Subcutaneous abdominal adipose tissue (tissue), 5 donors: ENCODE data around the gene SLC30A7.
"Not testable (repeated sequence)": the region's sequence is repeated elsewhere in the genome, so short reads cannot be mapped to it uniquely, and the experiment has no call there.

Source experiments
- H3K27ac ChIP-seq: one replicate; pipeline ENCODE4 v1.7.0; 2013; ENCODE audit warnings: low read depth, mild to moderate bottlenecking, inconsistent platforms, low read length, moderate library complexity
- H3K27me3 ChIP-seq, 5 donors: one replicate each; pipeline ENCODE4 v1.7.0; 2013; ENCODE audit warnings: low read length in 5 of 5, inconsistent platforms in 1 of 5; ENCODE audit not compliant: control insufficient read depth in 5 of 5, insufficient read depth in 4 of 5
- H3K36me3 ChIP-seq, 5 donors: one replicate each; pipeline ENCODE4 v1.7.0; 2013; ENCODE audit warnings: low read length in 5 of 5; ENCODE audit not compliant: control insufficient read depth in 5 of 5, insufficient read depth in 5 of 5
- H3K4me1 ChIP-seq, 5 donors: one replicate each; pipeline ENCODE4 v1.7.0; 2013; ENCODE audit warnings: low read length in 5 of 5, mild to moderate bottlenecking in 3 of 5, moderate library complexity in 1 of 5; ENCODE audit not compliant: control insufficient read depth in 5 of 5, insufficient read depth in 5 of 5
- H3K4me3 ChIP-seq, 5 donors: one replicate each; pipeline ENCODE4 v1.7.0; 2013; ENCODE audit warnings: low read length in 5 of 5, low read depth in 1 of 5
- H3K9ac ChIP-seq, 5 donors: one replicate each; pipeline ENCODE4 v1.7.0; 2013; ENCODE audit warnings: low read length in 5 of 5, mild to moderate bottlenecking in 4 of 5, moderate library complexity in 3 of 5
- H3K9me3 ChIP-seq, 5 donors: one replicate each; pipeline ENCODE4 v1.7.0; 2013; ENCODE audit warnings: low read length in 5 of 5; ENCODE audit not compliant: control insufficient read depth in 5 of 5
- donor health status: healthy.
- donor health status: healthy.
- donor health status: healthy.
- donor health status: healthy.
- donor health status: healthy.

The SLC30A7 gene

GRCh38 chr1:100947816-100948215, 51.9 kb downstream of the SLC30A7 start:
- H3K4me1 ChIP-seq = peaks cover 0 to 12% (median 5%) of the 10 kb centered on the region in 5 donors
- not testable (repeated sequence) for H3K9ac ChIP-seq, H3K27ac ChIP-seq, H3K9me3 ChIP-seq, H3K27me3 ChIP-seq, H3K4me3 ChIP-seq
- peaks cover 4 to 14% (median 11%) of the 10 kb centered on the region in 5 donors for H3K36me3 ChIP-seq

- not testable (repeated sequence) for H3K9ac ChIP-seq, H3K4me3 ChIP-seq, H3K9me3 ChIP-seq, H3K27me3 ChIP-seq, H3K27ac ChIP-seq
- Histone ChIP-seq H3K4me1 (peaks cover 0 to 12% (median 3%) of the 10 kb centered on the region in 5 donors), H3K36me3 (peaks cover 4 to 14% (median 11%) of the 10 kb centered on the region in 5 donors)
These were observed 53.0 kb downstream of the SLC30A7 start for GRCh38 chr1:100948721-100949405.

GRCh38 chr1:100949515-100950158, 53.7 kb downstream of the SLC30A7 start:
- H3K9ac ChIP-seq, H3K4me3 ChIP-seq, H3K9me3 ChIP-seq, H3K27ac ChIP-seq, H3K27me3 ChIP-seq: not testable (repeated sequence)
- H3K4me1 ChIP-seq = peaks cover 0 to 12% (median 3%) of the 10 kb centered on the region in 5 donors
- peaks cover 4 to 14% (median 11%) of the 10 kb centered on the region in 5 donors for H3K36me3 ChIP-seq

DNA sequence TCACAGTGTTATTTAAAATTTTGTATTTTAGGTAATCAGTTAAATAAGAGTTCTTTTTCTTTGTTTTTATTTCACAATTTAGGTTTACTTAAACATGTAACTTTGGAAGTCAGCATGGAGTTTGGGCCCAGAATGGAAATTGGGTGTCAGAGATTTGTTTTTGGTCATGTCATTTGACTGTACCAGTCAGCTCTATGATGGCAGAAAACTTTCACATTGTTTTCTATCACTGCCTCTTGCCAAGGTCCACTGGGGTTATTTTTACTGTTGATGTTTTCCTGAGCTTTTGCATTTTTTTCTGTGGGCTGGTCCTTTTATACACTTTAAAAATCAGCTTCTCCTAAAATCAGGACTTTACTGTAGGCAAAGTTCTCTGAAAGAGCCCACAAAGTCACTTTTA, 54.4 kb downstream of the SLC30A7 start:
- no peaks in the 10 kb centered on the region for H3K9me3 ChIP-seq
- H3K27ac ChIP-seq = no peak overlapping the region
- no peak overlapping the region for H3K9ac ChIP-seq
- H3K27me3 ChIP-seq = no peaks in the 10 kb centered on the region
- peaks cover 0 to 12% (median 3%) of the 10 kb centered on the region in 5 donors for H3K4me1 ChIP-seq
- peaks cover 4 to 14% (median 11%) of the 10 kb centered on the region in 5 donors for H3K36me3 ChIP-seq
- no peak overlapping the region for H3K4me3 ChIP-seq

- Histone ChIP-seq H3K9ac (no peak overlapping the region), H3K27ac (no peak overlapping the region), H3K4me1 (peaks cover 0 to 12% (median 3%) of the 10 kb centered on the region in 5 donors), H3K27me3 (no peaks in the 10 kb centered on the region), H3K4me3 (no peak overlapping the region), H3K9me3 (no peaks in the 10 kb centered on the region), H3K36me3 (peaks cover 4 to 14% (median 11%) of the 10 kb centered on the region in 5 donors)
These were observed 54.9 kb downstream of the SLC30A7 start for GRCh38 chr1:100950781-100951180.

GRCh38 chr1:100952104-100952745, 56.3 kb downstream of the SLC30A7 start:
- Histone ChIP-seq H3K36me3 (peaks cover 4 to 14% (median 11%) of the 10 kb centered on the region in 5 donors), H3K27me3 (no peaks in the 10 kb centered on the region), H3K27ac (no peak overlapping the region), H3K9me3 (no peaks in the 10 kb centered on the region), H3K9ac (no peak overlapping the region), H3K4me1 (peaks cover 0 to 12% (median 3%) of the 10 kb centered on the region in 5 donors), H3K4me3 (no peak overlapping the region)

GRCh38 chr1:100952970-100953369, 57.1 kb downstream of the SLC30A7 start:
- H3K9ac ChIP-seq, H3K27ac ChIP-seq, H3K27me3 ChIP-seq, H3K4me3 ChIP-seq, H3K9me3 ChIP-seq: not testable (repeated sequence)
- Histone ChIP-seq H3K36me3 (peaks cover 4 to 14% (median 11%) of the 10 kb centered on the region in 5 donors), H3K4me1 (peaks cover 0 to 12% (median 3%) of the 10 kb centered on the region in 5 donors)

GRCh38 chr1:100953960-100954730, 58.3 kb downstream of the SLC30A7 start:
- peaks cover 4 to 14% (median 11%) of the 10 kb centered on the region in 5 donors for H3K36me3 ChIP-seq
- H3K9me3 ChIP-seq = no peaks in the 10 kb centered on the region
- no peak overlapping the region for H3K4me3 ChIP-seq
- H3K4me1 ChIP-seq = peaks cover 0 to 9% (median 3%) of the 10 kb centered on the region in 5 donors
- H3K27ac ChIP-seq = no peak overlapping the region
- no peaks in the 10 kb centered on the region for H3K27me3 ChIP-seq
- no peak overlapping the region for H3K9ac ChIP-seq

GRCh38 chr1:100955322-100955721, 59.4 kb downstream of the SLC30A7 start:
- H3K9me3 ChIP-seq = no peaks in the 10 kb centered on the region
- no peak overlapping the region for H3K9ac ChIP-seq
- no peaks in the 10 kb centered on the region for H3K27me3 ChIP-seq
- H3K27ac ChIP-seq = no peak overlapping the region
- peaks cover 0 to 5% (median 0%) of the 10 kb centered on the region in 5 donors for H3K4me1 ChIP-seq
- peaks cover 4 to 14% (median 11%) of the 10 kb centered on the region in 5 donors for H3K36me3 ChIP-seq
- no peak overlapping the region for H3K4me3 ChIP-seq
